GM12874 (cell line): ENCODE measurements around the gene DCAKD.

Experiments used
- TF ChIP-seq, protein P1 (sequence below): IDR thresholded peaks from 2 replicates; pipeline ENCODE4 v1.5.1; 2011; ENCODE audit warnings: low read depth, mild to moderate bottlenecking, control low read depth, low read length, moderate library complexity; ENCODE audit not compliant: insufficient read depth

Gene DCAKD

DNA sequence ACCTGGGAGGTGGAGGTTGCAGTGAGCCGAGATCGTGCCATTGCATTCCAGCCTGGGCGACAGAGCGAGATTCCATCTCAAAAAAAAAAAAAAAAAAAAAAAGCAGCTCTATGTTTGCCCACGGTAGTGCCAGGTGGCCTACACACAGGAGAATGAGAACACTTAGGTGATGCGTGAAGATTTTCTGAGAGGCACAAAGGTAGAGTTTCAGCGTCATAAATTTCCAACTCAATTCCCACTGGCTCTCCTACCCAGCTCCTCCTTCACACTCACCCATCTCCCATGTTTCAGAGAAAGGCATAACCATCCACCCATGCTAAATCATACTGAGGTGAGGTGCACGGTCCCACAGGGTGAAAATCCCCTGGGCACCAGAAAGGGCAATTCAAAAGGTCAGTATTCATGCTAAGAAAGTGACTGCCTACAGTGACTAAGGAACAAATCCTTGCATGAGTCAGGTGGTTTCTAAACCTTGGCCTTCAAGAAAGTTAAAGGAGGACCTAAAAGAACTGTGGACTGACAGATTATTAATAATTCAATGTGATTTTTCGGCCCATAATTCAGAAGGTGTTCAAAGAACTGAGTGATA, 4.8 kb downstream of the DCAKD start:
- TF ChIP-seq, protein P1, sequence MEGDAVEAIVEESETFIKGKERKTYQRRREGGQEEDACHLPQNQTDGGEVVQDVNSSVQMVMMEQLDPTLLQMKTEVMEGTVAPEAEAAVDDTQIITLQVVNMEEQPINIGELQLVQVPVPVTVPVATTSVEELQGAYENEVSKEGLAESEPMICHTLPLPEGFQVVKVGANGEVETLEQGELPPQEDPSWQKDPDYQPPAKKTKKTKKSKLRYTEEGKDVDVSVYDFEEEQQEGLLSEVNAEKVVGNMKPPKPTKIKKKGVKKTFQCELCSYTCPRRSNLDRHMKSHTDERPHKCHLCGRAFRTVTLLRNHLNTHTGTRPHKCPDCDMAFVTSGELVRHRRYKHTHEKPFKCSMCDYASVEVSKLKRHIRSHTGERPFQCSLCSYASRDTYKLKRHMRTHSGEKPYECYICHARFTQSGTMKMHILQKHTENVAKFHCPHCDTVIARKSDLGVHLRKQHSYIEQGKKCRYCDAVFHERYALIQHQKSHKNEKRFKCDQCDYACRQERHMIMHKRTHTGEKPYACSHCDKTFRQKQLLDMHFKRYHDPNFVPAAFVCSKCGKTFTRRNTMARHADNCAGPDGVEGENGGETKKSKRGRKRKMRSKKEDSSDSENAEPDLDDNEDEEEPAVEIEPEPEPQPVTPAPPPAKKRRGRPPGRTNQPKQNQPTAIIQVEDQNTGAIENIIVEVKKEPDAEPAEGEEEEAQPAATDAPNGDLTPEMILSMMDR: no peak

DNA sequence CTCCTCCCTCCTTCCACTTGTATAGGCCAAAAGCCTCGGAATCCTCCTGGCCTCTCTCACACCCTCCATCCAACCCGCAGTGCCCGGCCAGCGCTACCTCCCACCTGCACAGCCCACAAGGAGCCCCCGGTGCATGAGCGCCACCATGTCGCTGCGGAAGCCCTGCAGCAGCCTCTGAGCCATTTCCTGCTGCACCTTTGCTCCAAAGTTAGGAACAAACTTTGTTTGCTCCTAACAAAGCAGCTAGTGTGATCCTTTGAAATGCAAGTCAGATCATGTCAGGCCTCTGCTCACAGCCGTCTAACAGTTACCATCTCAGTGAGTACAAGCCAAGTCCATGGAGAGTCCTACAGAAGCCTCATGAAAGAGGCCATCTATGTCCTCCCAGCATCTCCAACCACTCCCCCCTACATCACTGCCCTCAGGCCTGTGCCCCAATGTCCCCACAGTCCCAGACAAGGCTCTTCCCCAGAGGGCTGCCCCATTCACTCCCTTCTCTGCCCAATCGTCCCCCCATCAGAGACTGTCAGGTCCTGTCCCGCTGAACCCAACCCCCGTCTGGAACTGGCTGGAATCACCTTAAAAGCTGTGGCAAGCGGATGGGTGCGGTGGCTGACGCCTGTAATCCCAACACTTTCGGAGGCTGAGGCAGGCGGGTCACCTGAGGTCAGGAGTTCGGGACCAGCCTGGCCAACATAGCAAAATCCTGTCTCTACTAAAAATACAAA, 7.5 kb downstream of the DCAKD start:
- TF ChIP-seq, protein P1: no peak

DNA sequence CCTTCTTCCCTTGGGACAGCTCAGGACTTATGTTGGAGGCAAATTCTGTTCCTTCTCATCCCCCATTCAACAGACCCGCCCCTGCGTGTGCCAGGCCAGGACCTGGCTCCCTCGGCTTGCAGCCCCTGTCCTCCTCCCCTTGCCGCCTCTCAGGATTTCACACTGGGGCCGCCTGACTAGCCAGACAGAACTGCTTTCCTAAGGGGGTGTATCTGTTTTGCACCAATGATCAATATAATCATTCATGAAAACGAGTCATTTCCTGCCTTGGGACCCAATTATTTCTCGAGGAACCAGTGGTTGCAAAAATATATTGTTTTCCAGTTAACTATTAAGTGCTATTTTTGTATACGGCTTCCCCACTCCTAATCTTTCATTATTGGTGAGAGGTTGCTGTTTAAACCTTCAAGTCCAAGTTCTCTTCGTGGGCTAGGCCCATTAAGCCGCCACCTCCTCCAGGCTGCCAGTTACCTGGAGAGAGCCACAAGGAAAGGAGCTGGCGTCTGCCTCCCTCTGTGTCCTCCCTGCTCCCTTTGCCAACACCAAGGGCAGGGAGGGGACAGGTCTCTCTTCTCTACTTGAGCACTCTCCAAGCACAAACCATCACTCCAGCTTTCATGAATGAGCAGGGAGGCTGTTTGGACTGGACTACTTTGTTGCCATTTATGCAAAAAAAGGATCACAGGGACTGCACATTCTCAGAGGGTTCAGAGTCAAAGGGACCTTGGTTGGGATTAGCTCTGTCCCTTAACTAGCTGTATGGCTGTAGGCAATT, 8.9 kb downstream of the DCAKD start:
- TF ChIP-seq, protein P1: no peak

DNA sequence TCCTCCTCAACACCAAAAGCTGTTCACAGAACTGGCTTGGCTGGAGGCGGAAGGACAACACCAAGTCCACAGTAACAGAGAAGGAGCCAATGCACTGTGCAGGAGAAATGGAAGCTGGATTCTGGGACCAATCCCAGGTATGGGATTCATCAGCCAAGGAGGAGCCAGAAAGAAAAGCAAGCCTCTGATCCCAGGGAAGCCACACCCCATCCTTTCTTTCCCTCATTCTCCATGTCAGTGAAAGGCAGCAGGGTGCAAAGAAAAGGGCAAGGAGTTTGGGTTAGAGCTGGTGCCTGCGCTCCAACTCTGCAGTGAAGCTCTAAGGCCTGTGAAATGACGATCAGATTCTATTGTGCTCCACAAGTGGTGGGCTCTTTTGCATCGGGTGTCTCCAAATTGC, 11.0 kb downstream of the DCAKD start:
- TF ChIP-seq, protein P1: no peak

DNA sequence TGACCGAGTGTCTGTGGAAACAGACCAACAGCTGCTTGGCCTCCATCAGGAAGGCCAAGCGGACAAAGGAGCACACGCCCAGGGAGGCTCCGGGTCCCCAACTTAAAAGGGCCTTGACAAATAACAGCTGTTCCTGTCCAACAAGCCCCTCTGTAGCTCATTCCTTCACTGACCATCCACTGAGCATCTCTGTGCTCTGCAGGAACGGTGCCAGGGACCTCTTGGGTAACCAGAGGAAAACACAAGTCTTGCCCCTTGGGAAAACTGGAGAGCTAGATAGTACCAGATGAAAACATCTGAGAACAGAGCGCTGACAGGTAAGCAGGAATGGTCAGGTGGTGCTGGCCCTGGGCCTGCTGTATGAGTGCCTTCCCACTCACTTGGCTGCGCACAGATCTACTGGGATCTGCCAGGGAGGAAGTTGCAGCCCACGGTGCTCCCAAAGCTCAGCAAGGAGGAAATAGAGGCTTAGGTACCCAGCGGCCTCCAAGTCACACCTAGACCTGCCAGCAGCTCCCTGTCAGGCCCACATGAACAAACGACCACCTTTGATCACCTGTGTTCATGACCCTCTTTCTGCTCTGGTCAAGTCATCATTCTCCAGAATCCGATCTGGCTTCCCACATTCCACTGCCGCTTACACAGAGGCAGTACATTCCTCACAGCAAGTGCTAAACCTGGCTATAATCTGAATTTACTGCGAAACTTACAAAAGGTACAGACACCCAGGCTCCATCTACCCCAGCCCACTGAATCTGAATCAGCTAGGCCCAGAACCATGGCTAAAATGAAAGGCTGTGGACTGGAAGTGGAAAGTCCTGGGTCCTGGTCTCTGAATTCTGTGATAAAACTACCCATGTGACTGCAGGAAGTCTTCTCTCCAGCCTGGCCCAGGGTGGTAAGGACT, 12.5 kb downstream of the DCAKD start:
- TF ChIP-seq, protein P1: no peak

DNA sequence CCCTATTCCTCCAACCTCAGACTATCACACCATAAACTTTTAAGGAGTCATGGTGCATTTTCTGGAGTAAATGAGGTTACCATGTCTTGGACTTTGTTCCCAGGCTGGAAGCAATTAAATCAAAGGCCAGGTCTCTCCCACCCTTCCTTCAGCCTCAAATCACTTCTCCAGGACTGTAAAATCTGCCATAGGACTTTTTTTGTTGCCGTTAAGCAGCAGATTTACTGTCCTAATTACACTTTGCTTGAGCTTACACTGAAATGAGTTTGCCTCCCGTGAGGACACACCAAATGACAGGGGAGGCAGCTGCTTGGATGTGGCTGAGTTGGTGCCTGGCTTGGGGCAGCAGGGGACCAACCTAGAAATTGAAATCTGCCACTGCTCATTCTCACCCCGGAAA, 14.7 kb downstream of the DCAKD start:
- TF ChIP-seq, protein P1: no peak
